CD4-positive, alpha-beta T cell treated with Interleukin-17A for 1 hour (primary cell): ENCODE data around the gene MOSPD3.
"Not testable (repeated sequence)": the region's sequence is repeated elsewhere in the genome, so short reads cannot be mapped to it uniquely, and the experiment has no call there.

Experiments
- DNase-seq: peaks from one replicate; pipeline ENCODE4 v3.0.0-alpha.2; 2020

MOSPD3 gene

GRCh38 chr7:100611983-100612729, at the start of gene MOSPD3:
MOSPD3 (plus strand) TSS chr7:100612540; CDS start chr7:100612792, 252 bp downstream.
- DNase-seq, result peak; percentile 98

GRCh38 chr7:100563100-100563564, 49.2 kb upstream of the MOSPD3 start:
- no peak for DNase-seq

GRCh38 chr7:100563809-100564400, 48.4 kb upstream of the MOSPD3 start:
- peak; percentile 86 for DNase-seq

- not testable (repeated sequence) for DNase-seq
These were observed 47.9 kb upstream of the MOSPD3 start for GRCh38 chr7:100564405-100564804.

GRCh38 chr7:100565133-100565571, 47.2 kb upstream of the MOSPD3 start:
- no peak for DNase-seq

GRCh38 chr7:100566018-100566531, 46.3 kb upstream of the MOSPD3 start:
- no peak for DNase-seq

- no peak for DNase-seq
These were observed 45.2 kb upstream of the MOSPD3 start for GRCh38 chr7:100567031-100567730.

GRCh38 chr7:100567751-100568175, 44.6 kb upstream of the MOSPD3 start:
- no peak for DNase-seq

- DNase-seq, result no peak
These were observed 44.0 kb upstream of the MOSPD3 start for GRCh38 chr7:100568176-100568895.

GRCh38 chr7:100568896-100569844, 43.2 kb upstream of the MOSPD3 start:
- DNase-seq, result peak; percentile 60

GRCh38 chr7:100570954-100571828, 41.1 kb upstream of the MOSPD3 start:
- no peak for DNase-seq

GRCh38 chr7:100571829-100572116, 40.6 kb upstream of the MOSPD3 start:
- no peak for DNase-seq

GRCh38 chr7:100572281-100572948, 39.9 kb upstream of the MOSPD3 start:
- no peak for DNase-seq

GRCh38 chr7:100572949-100573675, 39.2 kb upstream of the MOSPD3 start:
- no peak for DNase-seq

- no peak for DNase-seq
These were observed 38.5 kb upstream of the MOSPD3 start, which contains the start of gene SAP25 for GRCh38 chr7:100573691-100574361. SAP25 (minus strand) TSS chr7:100573900; CDS start chr7:100573742, 158 bp downstream.

GRCh38 chr7:100574362-100575205, 37.8 kb upstream of the MOSPD3 start:
- DNase-seq, result no peak

GRCh38 chr7:100575206-100575631, 37.1 kb upstream of the MOSPD3 start:
- no peak for DNase-seq
